Suprapubic skin (tissue), 2 donors: ENCODE measurements around the gene MYH10.

ENCODE experiments used
- EP300 ChIP-seq: sonication (generic); formaldehyde crosslinking; IDR thresholded peaks from one replicate; pipeline ENCODE4 v1.6.1; 2017; ENCODE audit warnings: antibody characterized with exemption
- POLR2A ChIP-seq, 2 donors: fragments of 450-650 bp; IDR thresholded peaks; one replicate each; pipeline ENCODE4 v1.6.1; 2017; ENCODE audit warnings: antibody characterized with exemption in 2 of 2, mild to moderate bottlenecking in 2 of 2, moderate library complexity in 2 of 2

GRCh38 chr17:8672326-8672725, 41.8 kb upstream of the MYH10 start:
- TF ChIP-seq EP300 (no peak), POLR2A (IDR thresholded peaks at IDR 0.05) (no peak)
